Adrenal gland (tissue), 5 donors: ENCODE data around the gene CASQ1.

Experiments used
- POLR2A ChIP-seq, 2 donors: fragments of 450-650 bp; IDR thresholded peaks; one replicate each; pipeline ENCODE4 v1.6.1; 2017; ENCODE audit warnings: antibody characterized with exemption in 2 of 2, mild to moderate bottlenecking in 2 of 2, moderate library complexity in 1 of 2
- TF ChIP-seq, protein P1 (sequence below), 6 experiments: fragments of 450-650 bp in 4 of 6; fragments of 200-600 bp in 2 of 6; sonication (generic) in 1 of 6; IDR thresholded peaks; 1 replicate in 5 of 6; 2 replicates in 1 of 6; pipeline versions ENCODE4 v1.5.1 to v1.8.0; 2016 to 2021; ENCODE audit warnings: antibody characterized with exemption in 6 of 6, mild to moderate bottlenecking in 2 of 6, moderate library complexity in 1 of 6
- donor health status: DM: no; HTN: no; CAD: no.

DNA sequence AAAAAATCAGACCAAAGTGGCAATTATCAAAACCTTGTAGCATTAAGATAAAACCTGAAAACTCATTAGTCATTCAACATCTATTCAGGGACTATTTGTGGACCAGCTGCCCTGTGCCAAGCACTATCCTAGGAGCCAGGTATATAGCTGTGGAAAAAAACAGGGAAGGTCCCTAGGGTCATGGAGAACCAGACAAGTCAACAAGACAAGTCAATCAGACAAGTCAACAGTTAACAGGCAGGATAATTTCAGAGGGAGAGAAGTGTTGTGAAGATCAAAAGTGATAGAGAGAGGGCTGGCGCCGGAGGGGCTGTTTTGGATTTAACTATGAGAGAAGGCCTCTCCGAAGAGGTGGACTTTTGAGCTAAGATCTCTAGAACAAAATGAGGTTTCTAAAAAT lies 42.3 kb upstream of the CASQ1 start:
- TF ChIP-seq, protein P1, sequence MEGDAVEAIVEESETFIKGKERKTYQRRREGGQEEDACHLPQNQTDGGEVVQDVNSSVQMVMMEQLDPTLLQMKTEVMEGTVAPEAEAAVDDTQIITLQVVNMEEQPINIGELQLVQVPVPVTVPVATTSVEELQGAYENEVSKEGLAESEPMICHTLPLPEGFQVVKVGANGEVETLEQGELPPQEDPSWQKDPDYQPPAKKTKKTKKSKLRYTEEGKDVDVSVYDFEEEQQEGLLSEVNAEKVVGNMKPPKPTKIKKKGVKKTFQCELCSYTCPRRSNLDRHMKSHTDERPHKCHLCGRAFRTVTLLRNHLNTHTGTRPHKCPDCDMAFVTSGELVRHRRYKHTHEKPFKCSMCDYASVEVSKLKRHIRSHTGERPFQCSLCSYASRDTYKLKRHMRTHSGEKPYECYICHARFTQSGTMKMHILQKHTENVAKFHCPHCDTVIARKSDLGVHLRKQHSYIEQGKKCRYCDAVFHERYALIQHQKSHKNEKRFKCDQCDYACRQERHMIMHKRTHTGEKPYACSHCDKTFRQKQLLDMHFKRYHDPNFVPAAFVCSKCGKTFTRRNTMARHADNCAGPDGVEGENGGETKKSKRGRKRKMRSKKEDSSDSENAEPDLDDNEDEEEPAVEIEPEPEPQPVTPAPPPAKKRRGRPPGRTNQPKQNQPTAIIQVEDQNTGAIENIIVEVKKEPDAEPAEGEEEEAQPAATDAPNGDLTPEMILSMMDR (IDR thresholded peaks at IDR 0.05), result no peak
- no peak for TF ChIP-seq POLR2A (IDR thresholded peaks at IDR 0.05)
